Measurements from ENCODE around the gene CD300E. TPM values are rescaled to one million over a fixed set of nuclear protein-coding genes. Genes with fewer than 3 reads are reported as not detected.
"Not testable (repeated sequence)": the region's sequence is repeated elsewhere in the genome, so short reads cannot be mapped to it uniquely, and the experiment has no call there.

The CD300E gene
- total RNA-seq, 1 experiment from 2014 or later: not detected

GRCh38 chr17:74637265-74637664 is 13.7 kb upstream of the CD300E start:
- Histone ChIP-seq H3K4me3 (replicated peaks in 1 of 2; ENCODE audit: low read depth in 1 of 2, low read length in 2 of 2) (no peak overlapping the region), H3K9me2 (ENCODE audit: insufficient read depth) (no peaks in the 10 kb centered on the region), H3K79me2 (ENCODE audit: insufficient read depth, low read length) (no peaks in the 10 kb centered on the region), H3K36me3 (ENCODE audit: control insufficient read depth in 1 of 2, insufficient read depth in 2 of 2, low read length in 2 of 2) (no peaks in the 10 kb centered on the region), H3K9me3 (ENCODE audit: control insufficient read depth in 1 of 2, insufficient read depth in 1 of 2, low read depth in 1 of 2, low read length in 2 of 2) (no peaks in the 10 kb centered on the region), H2AFZ (ENCODE audit: low read depth, low read length, poor library complexity, severe bottlenecking) (no peak overlapping the region), H3K27ac (ENCODE audit: low read depth, low read length) (no peak overlapping the region), H3K27me3 (ENCODE audit: insufficient read depth, low read length) (peaks cover 42% of the 10 kb centered on the region), H3K9ac (ENCODE audit: low read length) (no peak overlapping the region), H3K4me1 (ENCODE audit: control insufficient read depth in 1 of 2, insufficient read depth in 2 of 2, low read length in 2 of 2) (no peaks in the 10 kb centered on the region), H4K20me1 (ENCODE audit: insufficient read depth) (no peaks in the 10 kb centered on the region), H3K4me2 (ENCODE audit: low read length) (no peak overlapping the region)
- ChIA-PET POLR2A (no interaction called here), CTCF (no interaction called here), RAD21 (ENCODE audit: low non-redundant PET in 1 of 2, low total read pairs in 2 of 2, uncharacterized antibody in 2 of 2, unreplicated experiment in 2 of 2) (no interaction called here)
- ATAC-seq (no peak), DNase-seq (ENCODE audit: low read depth, low spot score) (no peak)
- intact Hi-C loops (cut with micrococcal nuclease): no loop called here
- no TSS peak for BruUV-seq (replicated peaks)
- no peak for TF ChIP-seq SP1 (IDR thresholded peaks at IDR 0.05; ENCODE audit: low read depth)
- TF ChIP-seq FOSL1 (IDR thresholded peaks at IDR 0.05; ENCODE audit: low read depth): no peak
- no peak for TF ChIP-seq ZFX (IDR thresholded peaks at IDR 0.05)
- no peak for TF ChIP-seq EZH2phosphoT487 (IDR thresholded peaks at IDR 0.05; ENCODE audit: borderline replicate concordance)
- TF ChIP-seq CBX3 (IDR thresholded peaks at IDR 0.05; ENCODE audit: low read depth): no peak
- TF ChIP-seq ELF1 (IDR thresholded peaks at IDR 0.05; ENCODE audit: borderline replicate concordance, low read depth): no peak
- TF ChIP-seq EGR1 (IDR thresholded peaks at IDR 0.05; ENCODE audit: low read depth): no peak
- no peak for TF ChIP-seq ZBTB33 (IDR thresholded peaks at IDR 0.05; ENCODE audit: extremely low read depth, insufficient replicate concordance, low read length)
- no peak for TF ChIP-seq JUND (IDR thresholded peaks at IDR 0.05)
- no peak for TF ChIP-seq SIN3A (IDR thresholded peaks at IDR 0.05; ENCODE audit: low read depth)
- no peak for TF ChIP-seq MAX (IDR thresholded peaks at IDR 0.05)
- no peak for TF ChIP-seq ZNF274 (IDR thresholded peaks at IDR 0.05; ENCODE audit: low read depth, low read length)
- no peak for TF ChIP-seq TCF7L2 (IDR thresholded peaks at IDR 0.05; ENCODE audit: borderline replicate concordance, extremely low read depth, insufficient read depth, insufficient read length)
- TF ChIP-seq YY1 (IDR thresholded peaks at IDR 0.05; ENCODE audit: extremely low read depth, insufficient replicate concordance, low read depth, low read length): no peak
- no peak for TF ChIP-seq EZH2 (IDR thresholded peaks at IDR 0.05)

GRCh38 chr17:74636541-74637085 is 13.1 kb upstream of the CD300E start:
- H3K79me2 ChIP-seq (ENCODE audit: insufficient read depth, low read length); H2AFZ ChIP-seq (ENCODE audit: low read depth, low read length, poor library complexity, severe bottlenecking); BruUV-seq (replicated peaks); H3K27ac ChIP-seq (ENCODE audit: low read depth, low read length); H3K36me3 ChIP-seq (ENCODE audit: control insufficient read depth in 1 of 2, insufficient read depth in 2 of 2, low read length in 2 of 2); H4K20me1 ChIP-seq (ENCODE audit: insufficient read depth); DNase-seq (ENCODE audit: low read depth, low spot score); H3K9me2 ChIP-seq (ENCODE audit: insufficient read depth); H3K9me3 ChIP-seq (ENCODE audit: control insufficient read depth in 1 of 2, insufficient read depth in 1 of 2, low read depth in 1 of 2, low read length in 2 of 2); H3K4me1 ChIP-seq (ENCODE audit: control insufficient read depth in 1 of 2, insufficient read depth in 2 of 2, low read length in 2 of 2); H3K4me2 ChIP-seq (ENCODE audit: low read length); RAD21 ChIA-PET (ENCODE audit: low non-redundant PET in 1 of 2, low total read pairs in 2 of 2, uncharacterized antibody in 2 of 2, unreplicated experiment in 2 of 2); intact Hi-C loops (cut with micrococcal nuclease); H3K4me3 ChIP-seq (replicated peaks in 1 of 2; ENCODE audit: low read depth in 1 of 2, low read length in 2 of 2); ATAC-seq; CTCF ChIA-PET; POLR2A ChIA-PET; H3K9ac ChIP-seq (ENCODE audit: low read length): not testable (repeated sequence)
- H3K27me3 ChIP-seq (ENCODE audit: insufficient read depth, low read length): peaks cover 42% of the 10 kb centered on the region

Data from HCT116 (cell line).